Epithelial cell of proximal tubule (primary cell): Measurements from ENCODE around the gene OGFOD1. TPM values are rescaled to one million over a fixed set of nuclear protein-coding genes. Genes with fewer than 3 reads are reported as not detected.
A peak's percentile ranks its signal among the peaks of the same experiment; 100 is the strongest.

Source experiments
- DNase-seq: peaks from one replicate; pipeline ENCODE4 v3.0.0-alpha.2; 2011; ENCODE audit warnings: low read depth
- H3K4me3 ChIP-seq: 2 replicates; pipeline ENCODE4 v1.5.1; 2011; ENCODE audit warnings: low read depth, mild to moderate bottlenecking, low read length
- total RNA-seq: library from RNA; depleted of rRNA; stranded (reverse); fragments of >200 nt; gene quantifications from 2 replicates; pipeline ENCODE4 v1.2.3, GENCODE V29; 2015
- TF ChIP-seq, protein P1 (sequence below): conservative IDR thresholded peaks from 2 replicates; pipeline ENCODE4 v1.5.1; 2012; ENCODE audit warnings: low read depth, mild to moderate bottlenecking, low read length

Gene OGFOD1
- total RNA-seq, 1 donor from 2014 or later = 66.7 TPM

GRCh38 chr16:56519459-56520250 lies 68.3 kb downstream of the OGFOD1 start, which contains the start of gene BBS2:
TSS of gene BBS2 (minus strand) at chr16:56520024. CDS start at chr16:56519862, 162 bp downstream.
- DNase-seq = peak; percentile 16
- H3K4me3 ChIP-seq = peak within 1 kb of the TSS; percentile 75
- TF ChIP-seq, protein P1, sequence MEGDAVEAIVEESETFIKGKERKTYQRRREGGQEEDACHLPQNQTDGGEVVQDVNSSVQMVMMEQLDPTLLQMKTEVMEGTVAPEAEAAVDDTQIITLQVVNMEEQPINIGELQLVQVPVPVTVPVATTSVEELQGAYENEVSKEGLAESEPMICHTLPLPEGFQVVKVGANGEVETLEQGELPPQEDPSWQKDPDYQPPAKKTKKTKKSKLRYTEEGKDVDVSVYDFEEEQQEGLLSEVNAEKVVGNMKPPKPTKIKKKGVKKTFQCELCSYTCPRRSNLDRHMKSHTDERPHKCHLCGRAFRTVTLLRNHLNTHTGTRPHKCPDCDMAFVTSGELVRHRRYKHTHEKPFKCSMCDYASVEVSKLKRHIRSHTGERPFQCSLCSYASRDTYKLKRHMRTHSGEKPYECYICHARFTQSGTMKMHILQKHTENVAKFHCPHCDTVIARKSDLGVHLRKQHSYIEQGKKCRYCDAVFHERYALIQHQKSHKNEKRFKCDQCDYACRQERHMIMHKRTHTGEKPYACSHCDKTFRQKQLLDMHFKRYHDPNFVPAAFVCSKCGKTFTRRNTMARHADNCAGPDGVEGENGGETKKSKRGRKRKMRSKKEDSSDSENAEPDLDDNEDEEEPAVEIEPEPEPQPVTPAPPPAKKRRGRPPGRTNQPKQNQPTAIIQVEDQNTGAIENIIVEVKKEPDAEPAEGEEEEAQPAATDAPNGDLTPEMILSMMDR = no peak

GRCh38 chr16:56520251-56520577 lies 68.9 kb downstream of the OGFOD1 start:
- TF ChIP-seq, protein P1 = no peak
- no peak for DNase-seq
- peak overlapping the region; percentile 75 for H3K4me3 ChIP-seq

- DNase-seq = no peak
- TF ChIP-seq, protein P1 = no peak
Measured at GRCh38 chr16:56525236-56525635, 73.9 kb downstream of the OGFOD1 start.

More at GRCh38 chr16:56525236-56525635, 73.9 kb downstream of the OGFOD1 start:
- H3K4me3 ChIP-seq = no peak overlapping the region

Other genes starting within 250 kb of the OGFOD1 start
- gene AMFR, start 26.0 kb upstream of the OGFOD1 start, total RNA-seq = 111 and 119 TPM in 2 replicates
- 77.1 and 78.2 TPM in 2 replicates for gene NUDT21, start 222 bp upstream of the OGFOD1 start, total RNA-seq
- gene BBS2, start 68.5 kb downstream of the OGFOD1 start, total RNA-seq = 24.9 and 75.3 TPM in 2 replicates
- not detected in 2 replicates for gene MT4, start 113.5 kb downstream of the OGFOD1 start, total RNA-seq
- gene MT3, start 138.0 kb downstream of the OGFOD1 start, total RNA-seq = 1.0 and 5.1 TPM in 2 replicates
- 1,146 and 1,559 TPM in 2 replicates for gene MT2A, start 157.0 kb downstream of the OGFOD1 start, total RNA-seq
- 724 and 1,203 TPM in 2 replicates for gene MT1E, start 174.2 kb downstream of the OGFOD1 start, total RNA-seq
- 19.1 and 124 TPM in 2 replicates for gene MT1M, start 181.1 kb downstream of the OGFOD1 start, total RNA-seq
- gene MT1A, start 187.1 kb downstream of the OGFOD1 start, total RNA-seq = 26.0 and 62.4 TPM in 2 replicates
- gene MT1B, start 200.3 kb downstream of the OGFOD1 start, total RNA-seq = not detected in 2 replicates
- gene MT1F, start 206.4 kb downstream of the OGFOD1 start, total RNA-seq = 15.3 and 95.8 TPM in 2 replicates
- gene MT1G, start 216.5 kb downstream of the OGFOD1 start, total RNA-seq = 40.2 and 1,970 TPM in 2 replicates
- 15.4 and 781 TPM in 2 replicates for gene MT1H, start 218.3 kb downstream of the OGFOD1 start, total RNA-seq
- 87.8 and 132 TPM in 2 replicates for gene MT1X, start 230.9 kb downstream of the OGFOD1 start, total RNA-seq